Upper lobe of left lung (tissue), 4 donors: ENCODE measurements around the gene MACIR.

ENCODE experiments used
- EP300 ChIP-seq, 4 donors: sonication (generic); formaldehyde crosslinking; IDR thresholded peaks; one replicate each; pipeline ENCODE4 v1.5.1; 2017; ENCODE audit warnings: antibody characterized with exemption in 4 of 4, control low read depth in 2 of 4
- POLR2A ChIP-seq, 4 donors: fragments of 450-650 bp; IDR thresholded peaks; one replicate each; pipeline ENCODE4 v1.5.1; 2016 to 2017; ENCODE audit warnings: antibody characterized with exemption in 4 of 4, mild to moderate bottlenecking in 2 of 4
- TF ChIP-seq, protein P1 (sequence below), 6 experiments: fragments of 450-650 bp in 4 of 6; fragments of 200-600 bp in 2 of 6; sonication (generic) in 2 of 6; IDR thresholded peaks; one replicate each; pipeline ENCODE4 v1.5.1; 2016 to 2019; ENCODE audit warnings: antibody characterized with exemption in 6 of 6

DNA sequence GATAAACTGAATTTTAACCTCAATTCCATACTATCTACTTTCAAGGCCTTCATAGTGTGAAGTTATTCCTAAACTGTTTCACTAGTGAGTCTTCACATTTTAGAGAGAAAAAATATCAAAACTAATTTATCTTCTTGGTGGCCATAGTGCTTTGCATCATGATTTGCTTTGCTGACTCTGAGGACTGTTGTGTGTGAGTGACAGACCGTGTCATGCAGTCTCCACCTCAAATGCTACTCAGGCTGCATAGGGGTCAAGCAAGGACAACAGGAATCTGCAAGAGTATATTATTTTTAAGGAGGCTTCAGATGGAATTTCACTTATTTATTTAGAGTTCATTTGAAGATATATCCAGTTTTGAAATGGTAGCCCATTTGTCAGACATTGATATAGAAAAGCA, 34.5 kb downstream of the MACIR start:
- TF ChIP-seq POLR2A (IDR thresholded peaks at IDR 0.05): no peak
- TF ChIP-seq EP300 (IDR thresholded peaks at IDR 0.05): no peak
- TF ChIP-seq, protein P1, sequence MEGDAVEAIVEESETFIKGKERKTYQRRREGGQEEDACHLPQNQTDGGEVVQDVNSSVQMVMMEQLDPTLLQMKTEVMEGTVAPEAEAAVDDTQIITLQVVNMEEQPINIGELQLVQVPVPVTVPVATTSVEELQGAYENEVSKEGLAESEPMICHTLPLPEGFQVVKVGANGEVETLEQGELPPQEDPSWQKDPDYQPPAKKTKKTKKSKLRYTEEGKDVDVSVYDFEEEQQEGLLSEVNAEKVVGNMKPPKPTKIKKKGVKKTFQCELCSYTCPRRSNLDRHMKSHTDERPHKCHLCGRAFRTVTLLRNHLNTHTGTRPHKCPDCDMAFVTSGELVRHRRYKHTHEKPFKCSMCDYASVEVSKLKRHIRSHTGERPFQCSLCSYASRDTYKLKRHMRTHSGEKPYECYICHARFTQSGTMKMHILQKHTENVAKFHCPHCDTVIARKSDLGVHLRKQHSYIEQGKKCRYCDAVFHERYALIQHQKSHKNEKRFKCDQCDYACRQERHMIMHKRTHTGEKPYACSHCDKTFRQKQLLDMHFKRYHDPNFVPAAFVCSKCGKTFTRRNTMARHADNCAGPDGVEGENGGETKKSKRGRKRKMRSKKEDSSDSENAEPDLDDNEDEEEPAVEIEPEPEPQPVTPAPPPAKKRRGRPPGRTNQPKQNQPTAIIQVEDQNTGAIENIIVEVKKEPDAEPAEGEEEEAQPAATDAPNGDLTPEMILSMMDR (IDR thresholded peaks at IDR 0.05): no peak
